B cell (primary cell): ENCODE results near the gene SWT1. TPM values are rescaled to one million over a fixed set of nuclear protein-coding genes. Genes with fewer than 3 reads are reported as not detected.

Source experiments
- ATAC-seq: fragments of 200-7000 bp; cut with Tn5 transposase; one replicate; pipeline ENCODE4 v1.10.0; 2021; ENCODE audit warnings: low read depth, mild to moderate bottlenecking, moderate number of reproducible peaks, moderate library complexity
- CTCF ChIA-PET: fragments of 350-600 bp; sonication (Branson Sonifier 250); formaldehyde crosslinking; loops from one replicate; lab custom pipeline; 2021; ENCODE audit warnings: antibody characterized with exemption, inconsistent platforms; lab: Charles Lee
- POLR2A ChIA-PET: fragments of 350-600 bp; sonication (Branson Sonifier 250); formaldehyde crosslinking; loops from one replicate; lab custom pipeline; 2021; ENCODE audit warnings: antibody characterized with exemption; lab: Charles Lee
- DNase-seq: peaks from one replicate; pipeline ENCODE4 v3.0.0; 2013
- H2AFZ ChIP-seq: 2 replicates; pipeline ENCODE4 v1.6.1; 2012; ENCODE audit warnings: mild to moderate bottlenecking, low read depth, low read length; ENCODE audit not compliant: insufficient read depth, poor library complexity, severe bottlenecking
- H3K27ac ChIP-seq, 2 donors: 1 replicate in 1 of 2; 2 replicates in 1 of 2; pipeline ENCODE4 v1.5.1; 2012 to 2013; ENCODE audit warnings: low read length in 2 of 2, mild to moderate bottlenecking in 2 of 2, moderate library complexity in 1 of 2
- H3K27me3 ChIP-seq, 4 experiments: fragments of 200-600 bp in 1 of 4; sonication (generic) in 1 of 4; replicated peaks in 1 of 4; 1 replicate in 2 of 4; 2 replicates in 2 of 4; pipeline versions ENCODE4 v1.6.1 to v1.7.0; 2013 to 2016; ENCODE audit warnings: low read length in 3 of 4, mild to moderate bottlenecking in 2 of 4, mixed read lengths in 1 of 4, moderate library complexity in 1 of 4; ENCODE audit not compliant: insufficient read depth in 4 of 4, control insufficient read depth in 3 of 4; ENCODE audit errors: control extremely low read depth in 1 of 4
- H3K36me3 ChIP-seq, 2 experiments: replicated peaks in 1 of 2; 1 replicate in 1 of 2; 2 replicates in 1 of 2; pipeline versions ENCODE4 v1.6.1 to v1.7.1; 2013; ENCODE audit warnings: low read length in 1 of 2; ENCODE audit not compliant: insufficient read depth in 2 of 2, control insufficient read depth in 1 of 2; ENCODE audit errors: control extremely low read depth in 1 of 2, extremely low read depth in 1 of 2
- H3K4me1 ChIP-seq, 2 donors: fragments of 200-600 bp in 1 of 2; sonication (generic) in 1 of 2; 1 replicate in 1 of 2; 2 replicates in 1 of 2; pipeline versions ENCODE4 v1.5.1 to v1.6.1; 2013 to 2017; ENCODE audit warnings: low read length in 2 of 2; ENCODE audit not compliant: control insufficient read depth in 2 of 2, insufficient read depth in 2 of 2
- H3K4me2 ChIP-seq: replicated peaks from 2 replicates; pipeline ENCODE3; 2012; ENCODE audit warnings: mild to moderate bottlenecking, low read depth, low read length; ENCODE audit not compliant: poor library complexity, severe bottlenecking
- H3K4me3 ChIP-seq, 5 experiments: fragments of 200-600 bp in 1 of 5; sonication (generic) in 1 of 5; 1 replicate in 3 of 5; 2 replicates in 2 of 5; pipeline versions ENCODE4 v1.5.1 to v1.7.0; 2011 to 2016; ENCODE audit warnings: low read length in 4 of 5, mild to moderate bottlenecking in 4 of 5, low read depth in 2 of 5, control low read depth in 1 of 5, moderate library complexity in 1 of 5; ENCODE audit not compliant: insufficient read depth in 1 of 5; ENCODE audit errors: control extremely low read depth in 1 of 5, extremely low read depth in 1 of 5
- H3K79me2 ChIP-seq: fragments of 200-600 bp; sonication (generic); one replicate; pipeline ENCODE4 v1.6.0; 2016; ENCODE audit warnings: low read length; ENCODE audit not compliant: control insufficient read depth, insufficient read depth
- H3K9ac ChIP-seq: fragments of 200-600 bp; sonication (generic); 2 replicates; pipeline ENCODE4 v1.6.1; 2017; ENCODE audit warnings: mild to moderate bottlenecking, low read length, moderate library complexity
- H3K9me3 ChIP-seq, 3 donors: one replicate each; pipeline versions ENCODE4 v1.6.1 to v1.7.1; 2013; ENCODE audit warnings: low read length in 2 of 3; ENCODE audit not compliant: control insufficient read depth in 2 of 3, insufficient read depth in 1 of 3; ENCODE audit errors: control extremely low read depth in 1 of 3
- H4K20me1 ChIP-seq: 2 replicates; pipeline ENCODE4 v1.6.0; 2012; ENCODE audit warnings: mild to moderate bottlenecking, low read length; ENCODE audit not compliant: insufficient read depth, control insufficient read depth, poor library complexity, severe bottlenecking
- H3K27ac Mint-ChIP-seq: one replicate; pipeline ENCODE4 v1.8.0; 2021; ENCODE audit warnings: mixed read lengths
- H3K27me3 Mint-ChIP-seq: one replicate; pipeline ENCODE4 v1.8.0; 2021; ENCODE audit warnings: mixed read lengths
- H3K4me1 Mint-ChIP-seq: one replicate; pipeline ENCODE4 v1.8.0; 2021; ENCODE audit warnings: mixed read lengths
- H3K4me3 Mint-ChIP-seq: one replicate; pipeline ENCODE4 v1.8.0; 2021; ENCODE audit warnings: mixed read lengths
- H3K9me3 Mint-ChIP-seq: one replicate; pipeline ENCODE4 v1.8.0; 2022; ENCODE audit warnings: mixed read lengths; ENCODE audit not compliant: insufficient read depth
- EZH2 ChIP-seq: IDR thresholded peaks from 2 replicates; pipeline ENCODE4 v1.6.1; 2012; ENCODE audit warnings: borderline replicate concordance, low read depth, mild to moderate bottlenecking, moderate library complexity, low read length; ENCODE audit not compliant: insufficient read depth, poor library complexity, severe bottlenecking
- WGBS: methylation state at CpG from one replicate; pipeline ENCODE4 v1.1.5; 2013; ENCODE audit warnings: missing lambda C conversion rate; ENCODE audit not compliant: insufficient coverage; 5-methylcytosine and 5-hydroxymethylcytosine counted together
- intact Hi-C: fragments of 100-400 bp; cut with micrococcal nuclease; formaldehyde crosslinking; loops from one replicate; pipeline ENCODE4 v1.10.0; 2022
- polyA plus RNA-seq: library from polyadenylated mRNA; depleted of rRNA; stranded (reverse); fragments of >200 nt; gene quantifications from 2 replicates; pipeline ENCODE4 v1.2.3, GENCODE V29; 2012
- total RNA-seq, 2 donors: library from RNA; stranded (reverse); fragments of 120-200 nt in 1 of 2; gene quantifications; 1 replicate in 1 of 2; 2 replicates in 1 of 2; pipeline versions ENCODE4 v1.2.3 to v1.2.4, GENCODE V29; 2013 to 2022
- TF ChIP-seq, protein P1 (sequence below): fragments of 200-600 bp; IDR thresholded peaks from one replicate; pipeline ENCODE4 v1.8.0; 2022; ENCODE audit warnings: antibody characterized with exemption, mild to moderate bottlenecking

SWT1 gene
- total and polyA plus RNA-seq, 2 donors (not counting 1 experiment from before 2014, with no cell fraction given): 2.1 to 8.5 TPM

DNA sequence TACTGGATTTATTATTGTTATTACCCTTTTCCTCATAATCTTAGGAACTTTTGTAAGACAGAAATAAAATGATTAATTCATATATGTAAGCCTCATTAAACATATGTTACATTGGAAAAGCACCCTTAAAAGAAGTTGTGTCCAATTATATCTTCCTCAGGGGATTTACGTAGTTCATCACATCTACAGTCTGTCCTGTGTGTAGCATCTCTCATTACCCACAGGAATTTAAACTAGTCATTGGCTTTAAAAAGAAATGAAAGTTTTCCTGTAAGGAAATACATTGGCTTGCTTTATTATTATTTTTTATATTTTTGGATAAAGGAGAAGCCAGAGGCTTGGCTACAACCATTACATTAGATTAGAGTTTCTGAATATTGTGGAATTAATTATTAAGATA lies 56.1 kb downstream of the SWT1 start:
- Histone ChIP-seq H3K4me1 (no peaks in the 10 kb centered on the region), H4K20me1 (no peaks in the 10 kb centered on the region), H3K9ac (no peak overlapping the region), H3K9me3 (no peaks in the 10 kb centered on the region), H2AFZ (no peak overlapping the region), H3K36me3 (peaks cover 0 to 2% of the 10 kb centered on the region in 2 experiments), H3K27ac (no peak overlapping the region), H3K4me2 (no peak overlapping the region), H3K4me3 (no peak overlapping the region), H3K27me3 (no peaks in the 10 kb centered on the region), H3K79me2 (no peaks in the 10 kb centered on the region)
- TF ChIP-seq, protein P1, sequence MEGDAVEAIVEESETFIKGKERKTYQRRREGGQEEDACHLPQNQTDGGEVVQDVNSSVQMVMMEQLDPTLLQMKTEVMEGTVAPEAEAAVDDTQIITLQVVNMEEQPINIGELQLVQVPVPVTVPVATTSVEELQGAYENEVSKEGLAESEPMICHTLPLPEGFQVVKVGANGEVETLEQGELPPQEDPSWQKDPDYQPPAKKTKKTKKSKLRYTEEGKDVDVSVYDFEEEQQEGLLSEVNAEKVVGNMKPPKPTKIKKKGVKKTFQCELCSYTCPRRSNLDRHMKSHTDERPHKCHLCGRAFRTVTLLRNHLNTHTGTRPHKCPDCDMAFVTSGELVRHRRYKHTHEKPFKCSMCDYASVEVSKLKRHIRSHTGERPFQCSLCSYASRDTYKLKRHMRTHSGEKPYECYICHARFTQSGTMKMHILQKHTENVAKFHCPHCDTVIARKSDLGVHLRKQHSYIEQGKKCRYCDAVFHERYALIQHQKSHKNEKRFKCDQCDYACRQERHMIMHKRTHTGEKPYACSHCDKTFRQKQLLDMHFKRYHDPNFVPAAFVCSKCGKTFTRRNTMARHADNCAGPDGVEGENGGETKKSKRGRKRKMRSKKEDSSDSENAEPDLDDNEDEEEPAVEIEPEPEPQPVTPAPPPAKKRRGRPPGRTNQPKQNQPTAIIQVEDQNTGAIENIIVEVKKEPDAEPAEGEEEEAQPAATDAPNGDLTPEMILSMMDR: no peak
- no peak for TF ChIP-seq EZH2
- H3K27me3 Mint-ChIP-seq: no peaks in the 10 kb centered on the region
- ATAC-seq (no peak), DNase-seq (no peak)
- CTCF ChIA-PET: no interaction called here
- no CpG with 5 or more reads among the region's 1 CpG for WGBS
- POLR2A ChIA-PET: no interaction called here
- intact Hi-C loops: no loop called here
- peaks cover 3% of the 10 kb centered on the region for H3K9me3 Mint-ChIP-seq
- H3K4me1 Mint-ChIP-seq: no peaks in the 10 kb centered on the region
- H3K27ac Mint-ChIP-seq: no peak overlapping the region
- no peak overlapping the region for H3K4me3 Mint-ChIP-seq

DNA sequence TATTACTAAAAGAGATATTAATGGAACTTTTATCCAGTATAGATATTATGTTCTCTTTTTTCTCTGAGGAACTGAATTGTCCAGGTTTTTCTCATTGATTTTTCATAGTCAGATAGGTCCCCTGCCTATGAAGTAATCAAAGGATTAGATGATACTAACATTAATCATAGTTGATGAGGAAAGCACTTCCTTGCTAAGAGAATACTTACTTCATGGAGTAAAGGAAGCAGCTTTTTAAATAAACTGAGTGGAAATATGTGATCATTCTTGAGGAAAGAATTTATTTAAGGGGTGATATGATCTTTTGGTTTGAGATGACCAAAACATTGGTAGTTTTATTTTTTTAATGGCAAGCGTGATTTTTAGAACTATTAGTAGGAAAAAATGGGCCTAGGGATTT lies 58.9 kb downstream of the SWT1 start:
- no peak overlapping the region for H3K4me3 ChIP-seq
- Mint-ChIP-seq H3K27me3 (no peaks in the 10 kb centered on the region), H3K27ac (no peak overlapping the region), H3K4me3 (no peak overlapping the region), H3K4me1 (no peaks in the 10 kb centered on the region), H3K9me3 (no peaks in the 10 kb centered on the region)
- no peak overlapping the region for H2AFZ ChIP-seq
- 88% methylated on average over 1 of the region's 1 CpG for WGBS
- no peaks in the 10 kb centered on the region for H3K27me3 ChIP-seq
- H3K79me2 ChIP-seq: no peaks in the 10 kb centered on the region
- ATAC-seq (no peak), DNase-seq (no peak)
- H4K20me1 ChIP-seq: no peaks in the 10 kb centered on the region
- TF ChIP-seq, protein P1: no peak
- TF ChIP-seq EZH2: no peak
- H3K36me3 ChIP-seq: peaks cover 0 to 2% of the 10 kb centered on the region in 2 experiments
- H3K27ac ChIP-seq: no peak overlapping the region
- CTCF ChIA-PET: no interaction called here
- POLR2A ChIA-PET: no interaction called here
- intact Hi-C loops: no loop called here
- no peaks in the 10 kb centered on the region for H3K4me1 ChIP-seq
- H3K4me2 ChIP-seq: no peak overlapping the region
- no peak overlapping the region for H3K9ac ChIP-seq
- H3K9me3 ChIP-seq: no peaks in the 10 kb centered on the region
